Measurements from ENCODE around the gene ATF4. TPM values are rescaled to one million over a fixed set of nuclear protein-coding genes. Genes with fewer than 3 reads are reported as not detected.

Gene ATF4
- total and polyA plus RNA-seq, 2 donors (not counting 3 experiments of a cell fraction or from before 2014, with no cell fraction given), result 312 to 668 TPM

DNA sequence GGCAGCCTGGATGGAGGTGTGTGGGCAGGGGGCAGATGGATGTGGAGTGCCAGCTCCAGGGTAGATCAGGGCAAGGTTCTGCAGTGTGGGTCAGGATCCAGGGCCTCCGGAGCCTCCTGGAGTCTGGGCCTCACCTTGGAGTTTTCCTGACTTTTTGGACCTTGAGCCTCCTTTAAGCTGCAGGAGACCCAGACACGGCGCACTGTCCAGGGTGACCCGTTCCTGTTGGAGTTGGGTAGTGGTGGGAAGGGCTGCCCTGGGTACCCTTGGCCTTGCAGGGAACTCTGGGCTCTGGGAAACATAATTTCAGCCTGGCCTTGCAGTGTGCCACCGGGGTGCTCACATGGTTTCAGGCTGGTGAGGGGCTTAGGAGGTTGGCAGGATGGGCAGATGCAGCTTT is 46.5 kb upstream of the ATF4 start:
- POLR2A ChIA-PET, result no interaction called here
- no peak overlapping the region for H2AFZ ChIP-seq (ENCODE audit: low read depth, low read length)
- intact Hi-C loops (cut with micrococcal nuclease) (no loop called here), dilution Hi-C loops (cut with MboI; ENCODE audit: extremely low pct_ligation_motif_present, low sequenced_read_pairs) (no loop called here)
- no peak for DNase-seq (ENCODE audit: low read depth, low spot score)
- no peak overlapping the region for H3K4me2 ChIP-seq (ENCODE audit: insufficient read depth, low read length)
- peaks cover 3% of the 10 kb centered on the region for H3K4me1 ChIP-seq (ENCODE audit: control insufficient read depth, extremely low read depth, insufficient read depth, low read length)
- no peak overlapping the region for H3K9ac ChIP-seq (replicated peaks; ENCODE audit: extremely low read depth, insufficient read depth, low read length)
- H3K79me2 ChIP-seq (ENCODE audit: control insufficient read depth, insufficient read depth, low read length), result no peaks in the 10 kb centered on the region
- H3K9me3 ChIP-seq (replicated peaks; ENCODE audit: control insufficient read depth, insufficient read depth, low read length), result no peaks in the 10 kb centered on the region
- FAIRE-seq, result no peak
- CTCF ChIA-PET, result interaction anchor here (0.7 kb wide), 1 partner anchor 89 kb away, joined by 3 read pairs; no protein-coding TSS in a partner anchor
- H4K20me1 ChIP-seq (replicated peaks; ENCODE audit: control insufficient read depth, extremely low read depth, insufficient read depth, low read length), result no peaks in the 10 kb centered on the region
- H3K4me3 ChIP-seq (replicated peaks in 1 of 3; ENCODE audit: insufficient read depth in 1 of 3, low read depth in 1 of 3, low read length in 3 of 3), result no peak overlapping the region
- no peak overlapping the region for H3K27ac ChIP-seq (ENCODE audit: insufficient read depth, low read depth, low read length)
- TF ChIP-seq GATA2 (IDR thresholded peaks at IDR 0.05; ENCODE audit: insufficient read depth, insufficient read length, low read depth, low read length) (no peak), EZH2 (IDR thresholded peaks at IDR 0.05; ENCODE audit: borderline replicate concordance, low read depth, low read length, severe bottlenecking) (no peak), POLR2A (IDR thresholded peaks at IDR 0.05; ENCODE audit: low read depth, low read length) (no peak)
- TF ChIP-seq, protein P1, sequence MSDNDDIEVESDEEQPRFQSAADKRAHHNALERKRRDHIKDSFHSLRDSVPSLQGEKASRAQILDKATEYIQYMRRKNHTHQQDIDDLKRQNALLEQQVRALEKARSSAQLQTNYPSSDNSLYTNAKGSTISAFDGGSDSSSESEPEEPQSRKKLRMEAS (IDR thresholded peaks at IDR 0.05; ENCODE audit: insufficient read depth, insufficient read length), result no peak
- no peaks in the 10 kb centered on the region for H3K27me3 ChIP-seq (ENCODE audit: control insufficient read depth in 2 of 2, insufficient read depth in 2 of 2, low read length in 2 of 2)
- H3K36me3 ChIP-seq (ENCODE audit: control insufficient read depth in 2 of 2, extremely low read depth in 1 of 2, insufficient read depth in 2 of 2, low read length in 2 of 2), result no peaks in the 10 kb centered on the region
- BruUV-seq (replicated peaks), result no TSS peak
- no peaks in the 10 kb centered on the region for H3K9me1 ChIP-seq (replicated peaks; ENCODE audit: control insufficient read depth, extremely low read depth, insufficient read depth, low read length)

DNA sequence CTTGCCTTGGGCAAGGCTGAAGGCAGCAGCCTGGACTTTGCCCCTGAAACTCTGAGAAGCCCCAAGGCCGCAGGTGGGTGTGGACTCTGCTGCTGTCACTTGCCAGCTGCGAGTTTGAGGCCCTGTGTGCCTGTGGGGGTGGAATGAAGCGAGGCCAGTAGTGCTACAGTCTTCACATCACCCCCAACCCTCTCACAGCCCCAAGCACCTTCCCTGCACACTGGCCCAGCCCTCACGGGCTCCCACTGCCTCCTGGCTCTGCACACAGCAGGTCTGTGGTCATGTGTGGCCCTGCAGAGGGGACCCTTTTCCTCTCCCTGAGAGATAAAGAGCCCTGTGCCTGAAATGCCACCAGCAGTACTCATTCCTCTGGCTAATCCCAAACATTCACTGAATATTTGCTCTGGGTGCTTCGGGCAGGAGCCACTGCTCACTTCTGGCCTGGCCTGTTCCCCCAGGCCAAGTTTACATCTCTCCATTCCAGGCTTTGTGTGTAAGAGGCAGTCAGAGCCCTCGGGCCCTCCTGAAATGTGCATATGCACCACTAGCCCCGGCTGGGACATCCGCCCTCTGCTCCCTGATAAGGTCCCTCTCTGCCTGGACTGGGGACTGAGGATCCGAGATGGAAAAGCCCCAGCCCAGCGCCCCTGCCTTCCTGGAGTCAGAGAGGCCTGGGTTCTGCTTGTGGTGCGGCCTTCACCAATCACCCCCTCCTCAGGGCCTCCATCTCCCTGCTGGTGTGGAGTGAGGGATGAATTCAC is 45.8 kb upstream of the ATF4 start:
- H3K4me1 ChIP-seq (ENCODE audit: control insufficient read depth, extremely low read depth, insufficient read depth, low read length), result peaks cover 3% of the 10 kb centered on the region
- H3K9me1 ChIP-seq (replicated peaks; ENCODE audit: control insufficient read depth, extremely low read depth, insufficient read depth, low read length), result no peaks in the 10 kb centered on the region
- DNase-seq (ENCODE audit: low read depth, low spot score) (no peak), FAIRE-seq (no peak)
- no peak overlapping the region for H3K4me2 ChIP-seq (ENCODE audit: insufficient read depth, low read length)
- no peak overlapping the region for H3K9ac ChIP-seq (replicated peaks; ENCODE audit: extremely low read depth, insufficient read depth, low read length)
- H4K20me1 ChIP-seq (replicated peaks; ENCODE audit: control insufficient read depth, extremely low read depth, insufficient read depth, low read length), result no peaks in the 10 kb centered on the region
- no TSS peak for BruUV-seq (replicated peaks)
- dilution Hi-C loops (cut with MboI; ENCODE audit: extremely low pct_ligation_motif_present, low sequenced_read_pairs) (no loop called here), intact Hi-C loops (cut with micrococcal nuclease) (no loop called here)
- no peaks in the 10 kb centered on the region for H3K79me2 ChIP-seq (ENCODE audit: control insufficient read depth, insufficient read depth, low read length)
- H3K27ac ChIP-seq (ENCODE audit: insufficient read depth, low read depth, low read length), result no peak overlapping the region
- H3K9me3 ChIP-seq (replicated peaks; ENCODE audit: control insufficient read depth, insufficient read depth, low read length), result no peaks in the 10 kb centered on the region
- ChIA-PET POLR2A (no interaction called here), CTCF (interaction anchor here (1.0 kb wide), 1 partner anchor 7 kb away, joined by 3 read pairs; no protein-coding TSS in a partner anchor)
- no peaks in the 10 kb centered on the region for H3K36me3 ChIP-seq (ENCODE audit: control insufficient read depth in 2 of 2, extremely low read depth in 1 of 2, insufficient read depth in 2 of 2, low read length in 2 of 2)
- H2AFZ ChIP-seq (ENCODE audit: low read depth, low read length), result no peak overlapping the region
- no peaks in the 10 kb centered on the region for H3K27me3 ChIP-seq (ENCODE audit: control insufficient read depth in 2 of 2, insufficient read depth in 2 of 2, low read length in 2 of 2)
- TF ChIP-seq, protein P1 (IDR thresholded peaks at IDR 0.05; ENCODE audit: insufficient read depth, insufficient read length), result no peak
- no peak for TF ChIP-seq FOS (IDR thresholded peaks at IDR 0.05; ENCODE audit: borderline replicate concordance, insufficient read depth, low read length)
- TF ChIP-seq MYC (IDR thresholded peaks at IDR 0.05; ENCODE audit: low read depth, low read length), result no peak
- no peak for TF ChIP-seq POLR2AphosphoS5 (IDR thresholded peaks at IDR 0.05; ENCODE audit: insufficient read depth, low read depth, low read length)
- no peak for TF ChIP-seq JUN (IDR thresholded peaks at IDR 0.05; ENCODE audit: borderline replicate concordance, insufficient read depth, insufficient read length, low read depth)
- TF ChIP-seq, protein P2, sequence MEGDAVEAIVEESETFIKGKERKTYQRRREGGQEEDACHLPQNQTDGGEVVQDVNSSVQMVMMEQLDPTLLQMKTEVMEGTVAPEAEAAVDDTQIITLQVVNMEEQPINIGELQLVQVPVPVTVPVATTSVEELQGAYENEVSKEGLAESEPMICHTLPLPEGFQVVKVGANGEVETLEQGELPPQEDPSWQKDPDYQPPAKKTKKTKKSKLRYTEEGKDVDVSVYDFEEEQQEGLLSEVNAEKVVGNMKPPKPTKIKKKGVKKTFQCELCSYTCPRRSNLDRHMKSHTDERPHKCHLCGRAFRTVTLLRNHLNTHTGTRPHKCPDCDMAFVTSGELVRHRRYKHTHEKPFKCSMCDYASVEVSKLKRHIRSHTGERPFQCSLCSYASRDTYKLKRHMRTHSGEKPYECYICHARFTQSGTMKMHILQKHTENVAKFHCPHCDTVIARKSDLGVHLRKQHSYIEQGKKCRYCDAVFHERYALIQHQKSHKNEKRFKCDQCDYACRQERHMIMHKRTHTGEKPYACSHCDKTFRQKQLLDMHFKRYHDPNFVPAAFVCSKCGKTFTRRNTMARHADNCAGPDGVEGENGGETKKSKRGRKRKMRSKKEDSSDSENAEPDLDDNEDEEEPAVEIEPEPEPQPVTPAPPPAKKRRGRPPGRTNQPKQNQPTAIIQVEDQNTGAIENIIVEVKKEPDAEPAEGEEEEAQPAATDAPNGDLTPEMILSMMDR (IDR thresholded peaks at IDR 0.05; ENCODE audit: extremely low read depth in 1 of 2, insufficient read depth in 1 of 2, low read depth in 1 of 2, low read length in 2 of 2), result no peak
- no peak for TF ChIP-seq GATA2 (IDR thresholded peaks at IDR 0.05; ENCODE audit: insufficient read depth, insufficient read length, low read depth, low read length)
- no peak for TF ChIP-seq EZH2 (IDR thresholded peaks at IDR 0.05; ENCODE audit: borderline replicate concordance, low read depth, low read length, severe bottlenecking)
- no peak for TF ChIP-seq POLR2A (IDR thresholded peaks at IDR 0.05; ENCODE audit: low read depth, low read length)
- H3K4me3 ChIP-seq (replicated peaks in 1 of 3; ENCODE audit: insufficient read depth in 1 of 3, low read depth in 1 of 3, low read length in 3 of 3), result no peak overlapping the region
